Tibial nerve (tissue), 4 donors: ENCODE measurements around the gene KLC1. TPM values are rescaled to one million over a fixed set of nuclear protein-coding genes. Genes with fewer than 3 reads are reported as not detected.

Experiments used
- DNase-seq, 2 donors: peaks; one replicate each; pipeline ENCODE4 v3.0.0-alpha.2; 2019; ENCODE audit warnings: low spot score in 2 of 2
- H3K27ac ChIP-seq, 4 donors: fragments of 200-600 bp; sonication (generic) in 3 of 4; one replicate each; pipeline ENCODE4 v1.5.1; 2017 to 2019; ENCODE audit warnings: mild to moderate bottlenecking in 1 of 4
- H3K27me3 ChIP-seq, 2 donors: fragments of 200-600 bp; sonication (generic) in 1 of 2; one replicate each; pipeline versions ENCODE4 v1.5.1 to v1.6.0; 2017 to 2019
- H3K36me3 ChIP-seq, 3 donors: fragments of 200-600 bp; sonication (generic); one replicate each; pipeline ENCODE4 v1.5.1; 2018 to 2019
- H3K4me1 ChIP-seq, 4 donors: fragments of 200-600 bp; sonication (generic) in 3 of 4; one replicate each; pipeline ENCODE4 v1.5.1; 2017 to 2019
- H3K4me3 ChIP-seq, 4 donors: fragments of 200-600 bp; sonication (generic) in 3 of 4; one replicate each; pipeline ENCODE4 v1.5.1; 2017 to 2019; ENCODE audit warnings: mild to moderate bottlenecking in 1 of 4, moderate library complexity in 1 of 4
- H3K9me3 ChIP-seq, 4 donors: fragments of 200-600 bp; sonication (generic) in 3 of 4; one replicate each; pipeline ENCODE4 v1.5.1; 2017 to 2019
- EP300 ChIP-seq, 2 donors: sonication (generic); formaldehyde crosslinking; IDR thresholded peaks; one replicate each; pipeline ENCODE4 v1.6.1; 2017; ENCODE audit warnings: antibody characterized with exemption in 2 of 2, mild to moderate bottlenecking in 1 of 2
- POLR2A ChIP-seq, 2 donors: fragments of 450-650 bp; IDR thresholded peaks; one replicate each; pipeline ENCODE4 v1.6.1; 2017; ENCODE audit warnings: antibody characterized with exemption in 2 of 2, mild to moderate bottlenecking in 2 of 2, moderate library complexity in 2 of 2
- WGBS, 2 donors: methylation state at CpG; one replicate each; pipeline ENCODE4 v1.1.5; 2018; 5-methylcytosine and 5-hydroxymethylcytosine counted together
- total RNA-seq, 4 donors: library from RNA; depleted of rRNA; stranded (reverse); fragments of >200 nt; gene quantifications; one replicate each; pipeline ENCODE4 v1.1.0, GENCODE V29; 2016
- TF ChIP-seq, protein P1 (sequence below), 5 experiments: fragments of 200-600 bp in 3 of 5; fragments of 450-650 bp in 2 of 5; sonication (generic) in 3 of 5; IDR thresholded peaks; one replicate each; pipeline ENCODE4 v1.5.1; 2016 to 2019; ENCODE audit warnings: antibody characterized with exemption in 5 of 5, mild to moderate bottlenecking in 3 of 5, moderate library complexity in 2 of 5

The KLC1 gene
- total RNA-seq, 4 donors from 2014 or later = 402 to 561 (median 495) TPM

- 96 to 98% methylated on average over 11 to 17 of the region's 18 CpGs for WGBS, 2 donors
- peaks cover 0 to 55% (median 6%) of the 10 kb centered on the region in 3 donors for H3K36me3 ChIP-seq
- DNase-seq = no peak
- peaks cover 0 to 47% (median 23%) of the 10 kb centered on the region in 4 donors for H3K4me1 ChIP-seq
- TF ChIP-seq, protein P1, sequence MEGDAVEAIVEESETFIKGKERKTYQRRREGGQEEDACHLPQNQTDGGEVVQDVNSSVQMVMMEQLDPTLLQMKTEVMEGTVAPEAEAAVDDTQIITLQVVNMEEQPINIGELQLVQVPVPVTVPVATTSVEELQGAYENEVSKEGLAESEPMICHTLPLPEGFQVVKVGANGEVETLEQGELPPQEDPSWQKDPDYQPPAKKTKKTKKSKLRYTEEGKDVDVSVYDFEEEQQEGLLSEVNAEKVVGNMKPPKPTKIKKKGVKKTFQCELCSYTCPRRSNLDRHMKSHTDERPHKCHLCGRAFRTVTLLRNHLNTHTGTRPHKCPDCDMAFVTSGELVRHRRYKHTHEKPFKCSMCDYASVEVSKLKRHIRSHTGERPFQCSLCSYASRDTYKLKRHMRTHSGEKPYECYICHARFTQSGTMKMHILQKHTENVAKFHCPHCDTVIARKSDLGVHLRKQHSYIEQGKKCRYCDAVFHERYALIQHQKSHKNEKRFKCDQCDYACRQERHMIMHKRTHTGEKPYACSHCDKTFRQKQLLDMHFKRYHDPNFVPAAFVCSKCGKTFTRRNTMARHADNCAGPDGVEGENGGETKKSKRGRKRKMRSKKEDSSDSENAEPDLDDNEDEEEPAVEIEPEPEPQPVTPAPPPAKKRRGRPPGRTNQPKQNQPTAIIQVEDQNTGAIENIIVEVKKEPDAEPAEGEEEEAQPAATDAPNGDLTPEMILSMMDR (IDR thresholded peaks at IDR 0.05) = no peak
- TF ChIP-seq POLR2A (IDR thresholded peaks at IDR 0.05) = no peak
- no peak for TF ChIP-seq EP300 (IDR thresholded peaks at IDR 0.05)
- no peaks in the 10 kb centered on the region for H3K27me3 ChIP-seq
- H3K4me3 ChIP-seq = no peak overlapping the region
- H3K27ac ChIP-seq = no peak overlapping the region
- H3K9me3 ChIP-seq = no peaks in the 10 kb centered on the region
These were observed 97.5 kb downstream of the KLC1 start for GRCh38 chr14:103726474-103726873.

- Histone ChIP-seq H3K27me3 (no peaks in the 10 kb centered on the region), H3K4me3 (no peak overlapping the region), H3K9me3 (no peaks in the 10 kb centered on the region), H3K36me3 (peaks cover 0 to 65% (median 12%) of the 10 kb centered on the region in 3 donors), H3K4me1 (peaks cover 0 to 39% (median 23%) of the 10 kb centered on the region in 4 donors), H3K27ac (no peak overlapping the region)
- DNase-seq = no peak
- WGBS, 2 donors = 82 to 83% methylated on average over 34 to 48 of the region's 53 CpGs
- no peak for TF ChIP-seq EP300 (IDR thresholded peaks at IDR 0.05)
- TF ChIP-seq, protein P1 (IDR thresholded peaks at IDR 0.05) = no peak
These were observed 98.4 kb downstream of the KLC1 start for GRCh38 chr14:103727313-103727980.

DNA sequence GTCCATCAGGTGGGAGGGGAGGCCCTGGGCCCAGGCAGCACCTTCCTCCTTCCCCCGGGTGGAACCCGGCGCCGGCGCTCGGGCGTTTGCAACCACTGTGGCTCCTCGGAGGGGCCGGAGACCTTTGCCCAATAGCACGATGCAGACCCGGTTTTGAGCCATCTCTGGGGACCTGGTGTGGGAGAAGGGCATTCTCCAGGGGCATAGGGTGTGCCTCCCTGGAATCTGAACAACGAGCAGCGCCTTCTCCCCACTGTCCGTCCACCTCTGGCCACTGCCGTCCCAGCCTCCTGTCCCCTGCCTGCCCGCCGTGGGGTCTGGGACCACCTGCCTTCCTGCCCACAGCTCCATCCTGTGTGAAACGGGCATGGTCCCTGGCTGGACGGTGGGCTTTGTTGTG lies 99.1 kb downstream of the KLC1 start:
- WGBS, 2 donors = 74 to 78% methylated on average over 19 of the region's 19 CpGs
- DNase-seq = no peak
- Histone ChIP-seq H3K4me3 (no peak overlapping the region), H3K9me3 (no peaks in the 10 kb centered on the region), H3K27ac (peak overlapping the region in 1 of 4 donors; percentile 29), H3K4me1 (peaks cover 0 to 32% (median 17%) of the 10 kb centered on the region in 4 donors), H3K27me3 (no peaks in the 10 kb centered on the region), H3K36me3 (peaks cover 0 to 72% (median 19%) of the 10 kb centered on the region in 3 donors)
- TF ChIP-seq POLR2A (IDR thresholded peaks at IDR 0.05) = no peak
- no peak for TF ChIP-seq EP300 (IDR thresholded peaks at IDR 0.05)
- TF ChIP-seq, protein P1 (IDR thresholded peaks at IDR 0.05) = no peak

- H3K27ac ChIP-seq = peak overlapping the region in 1 of 4 donors; percentile 29
- no peak for DNase-seq
- peaks cover 0 to 78% (median 21%) of the 10 kb centered on the region in 3 donors for H3K36me3 ChIP-seq
These were observed 99.7 kb downstream of the KLC1 start for GRCh38 chr14:103728721-103729120.

GRCh38 chr14:103729496-103730448 lies 100.8 kb downstream of the KLC1 start:
- Histone ChIP-seq H3K4me1 (peaks cover 0 to 21% (median under 1%) of the 10 kb centered on the region in 4 donors), H3K27ac (peak overlapping the region in 1 of 4 donors; percentile 24), H3K27me3 (no peaks in the 10 kb centered on the region), H3K9me3 (no peaks in the 10 kb centered on the region), H3K4me3 (no peak overlapping the region), H3K36me3 (peaks cover 0 to 88% (median 21%) of the 10 kb centered on the region in 3 donors)
- TF ChIP-seq EP300 (IDR thresholded peaks at IDR 0.05) (no peak), POLR2A (IDR thresholded peaks at IDR 0.05) (no peak)
- TF ChIP-seq, protein P1 (IDR thresholded peaks at IDR 0.05) = no peak
- 87 to 88% methylated on average over 22 to 24 of the region's 24 CpGs for WGBS, 2 donors
- DNase-seq = no peak

More at GRCh38 chr14:103728721-103729120, 99.7 kb downstream of the KLC1 start:
- H3K27me3 ChIP-seq = no peaks in the 10 kb centered on the region
- no peak overlapping the region for H3K4me3 ChIP-seq
- TF ChIP-seq EP300 (IDR thresholded peaks at IDR 0.05) = no peak
- H3K9me3 ChIP-seq = no peaks in the 10 kb centered on the region
- WGBS, 2 donors = 72 to 76% methylated on average over 12 of the region's 12 CpGs
- peaks cover 0 to 26% (median 11%) of the 10 kb centered on the region in 4 donors for H3K4me1 ChIP-seq
